ENCODE results near the gene ATG7.
A peak's percentile ranks its signal among the peaks of the same experiment; 100 is the strongest.

ATG7 gene

DNA sequence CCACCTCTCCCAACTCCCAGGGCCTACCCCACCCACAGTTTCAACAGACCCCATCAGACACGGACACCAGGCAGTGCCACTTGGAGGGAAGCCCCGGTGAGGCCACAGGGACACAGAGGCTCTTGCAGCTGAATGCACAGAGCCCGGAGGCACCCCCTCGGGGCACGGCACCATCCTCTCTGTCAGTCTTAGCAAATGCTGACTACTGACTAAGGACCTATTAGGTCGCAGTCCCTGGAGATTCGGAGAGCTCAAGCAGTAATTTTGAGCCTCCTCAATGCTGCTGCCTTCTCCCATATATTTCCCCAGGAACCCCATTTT lies 291.6 kb downstream of the ATG7 start:
- no peak for TF ChIP-seq CTCF (IDR thresholded peaks at IDR 0.05; ENCODE audit: extremely low read depth, missing control alignments)
- peak; percentile 30 for DNase-seq (ENCODE audit: low spot score)

GRCh38 chr3:11564577-11565001 lies 292.4 kb downstream of the ATG7 start:
- no peak for TF ChIP-seq CTCF (IDR thresholded peaks at IDR 0.05; ENCODE audit: extremely low read depth, missing control alignments)
- DNase-seq (ENCODE audit: low spot score): peak; percentile 13

DNA sequence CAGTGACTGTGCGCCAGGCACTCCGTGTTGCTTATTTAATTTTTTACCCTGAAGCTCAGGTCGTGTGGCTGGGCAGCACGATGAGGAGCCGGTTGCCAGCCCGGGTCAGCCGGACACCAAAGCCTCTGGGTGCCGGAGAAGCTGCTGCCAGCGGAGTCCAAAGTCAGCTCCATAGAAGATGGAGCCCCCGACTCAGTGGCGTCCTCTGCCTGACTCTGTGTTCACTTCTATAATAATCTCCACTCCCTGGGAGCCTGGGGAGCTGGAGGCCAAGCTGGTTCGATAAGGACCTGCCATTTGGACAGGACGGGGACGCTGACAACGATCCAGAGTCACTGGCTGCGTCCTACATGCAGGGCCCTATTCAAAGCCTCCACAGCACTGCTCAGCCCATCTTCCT lies 292.9 kb downstream of the ATG7 start:
- peak; percentile 21 for DNase-seq (ENCODE audit: low spot score)
- TF ChIP-seq CTCF (IDR thresholded peaks at IDR 0.05; ENCODE audit: extremely low read depth, missing control alignments): no peak

- DNase-seq (ENCODE audit: low spot score): peak; percentile 15
- TF ChIP-seq CTCF (IDR thresholded peaks at IDR 0.05; ENCODE audit: extremely low read depth, missing control alignments): no peak
Observed at GRCh38 chr3:11565492-11565891, 293.3 kb downstream of the ATG7 start.

GRCh38 chr3:11565932-11566331 lies 293.7 kb downstream of the ATG7 start:
- no peak for DNase-seq (ENCODE audit: low spot score)
- TF ChIP-seq CTCF (IDR thresholded peaks at IDR 0.05; ENCODE audit: extremely low read depth, missing control alignments): no peak

GRCh38 chr3:11566478-11566877 lies 294.3 kb downstream of the ATG7 start:
- DNase-seq (ENCODE audit: low spot score): no peak

GRCh38 chr3:11566916-11567315 lies 294.7 kb downstream of the ATG7 start:
- TF ChIP-seq CTCF (IDR thresholded peaks at IDR 0.05; ENCODE audit: extremely low read depth, missing control alignments): no peak

More at GRCh38 chr3:11566478-11566877, 294.3 kb downstream of the ATG7 start:
- TF ChIP-seq CTCF (IDR thresholded peaks at IDR 0.05; ENCODE audit: extremely low read depth, missing control alignments): no peak

More at GRCh38 chr3:11566916-11567315, 294.7 kb downstream of the ATG7 start:
- peak; percentile 9 for DNase-seq (ENCODE audit: low spot score)
